GM18505 (cell line): Measurements from ENCODE around the gene CPXM1.
"Not testable (repeated sequence)": the region's sequence is repeated elsewhere in the genome, so short reads cannot be mapped to it uniquely, and the experiment has no call there.

ENCODE experiments used
- ATAC-seq: cut with Tn5 transposase; IDR thresholded peaks from one replicate; pipeline ENCODE4 v1.9.1; 2021; ENCODE audit not compliant: unreplicated experiment
- POLR2A ChIP-seq: IDR thresholded peaks from 4 replicates; pipeline ENCODE4 v1.6.1; 2011; ENCODE audit warnings: borderline replicate concordance; ENCODE audit not compliant: insufficient read depth, insufficient read length; ENCODE audit errors: extremely low read depth

Gene CPXM1

GRCh38 chr20:2778602-2779321, 21.7 kb downstream of the CPXM1 start:
- TF ChIP-seq POLR2A: no peak
- ATAC-seq: no peak

GRCh38 chr20:2775139-2775538, 25.3 kb downstream of the CPXM1 start:
- ATAC-seq: no peak
- TF ChIP-seq POLR2A: no peak

- ATAC-seq: no peak
- TF ChIP-seq POLR2A: no peak
Observed at GRCh38 chr20:2773812-2774211, 26.6 kb downstream of the CPXM1 start.

- no peak for ATAC-seq
- no peak for TF ChIP-seq POLR2A
Observed at GRCh38 chr20:2771631-2772080, 28.8 kb downstream of the CPXM1 start.

- ATAC-seq: not testable (repeated sequence)
Observed at GRCh38 chr20:2770091-2770490, 30.3 kb downstream of the CPXM1 start.

- no peak for TF ChIP-seq POLR2A
- no peak for ATAC-seq
Observed at GRCh38 chr20:2768632-2769015, 31.8 kb downstream of the CPXM1 start.

GRCh38 chr20:2767768-2768631, 32.4 kb downstream of the CPXM1 start:
- no peak for ATAC-seq
- TF ChIP-seq POLR2A: no peak

- ATAC-seq: no peak
- no peak for TF ChIP-seq POLR2A
Observed at GRCh38 chr20:2763186-2763585, 37.2 kb downstream of the CPXM1 start.

GRCh38 chr20:2762578-2763131, 37.8 kb downstream of the CPXM1 start:
- TF ChIP-seq POLR2A: no peak
- ATAC-seq: no peak

- no peak for TF ChIP-seq POLR2A
- ATAC-seq: no peak
Observed at GRCh38 chr20:2761885-2762284, 38.5 kb downstream of the CPXM1 start.

- no peak for TF ChIP-seq POLR2A
- ATAC-seq: no peak
Observed at GRCh38 chr20:2760952-2761305, 39.5 kb downstream of the CPXM1 start.

GRCh38 chr20:2760297-2760951, 40.0 kb downstream of the CPXM1 start:
- no peak for TF ChIP-seq POLR2A
- ATAC-seq: no peak

- TF ChIP-seq POLR2A: no peak
- ATAC-seq: no peak
Observed at GRCh38 chr20:2759603-2760296, 40.7 kb downstream of the CPXM1 start.
